Measurements from ENCODE around the gene SMOC1. TPM values are rescaled to one million over a fixed set of nuclear protein-coding genes. Genes with fewer than 3 reads are reported as not detected.

SMOC1 gene
- total RNA-seq, 6 experiments from 2014 or later, result not detected

DNA sequence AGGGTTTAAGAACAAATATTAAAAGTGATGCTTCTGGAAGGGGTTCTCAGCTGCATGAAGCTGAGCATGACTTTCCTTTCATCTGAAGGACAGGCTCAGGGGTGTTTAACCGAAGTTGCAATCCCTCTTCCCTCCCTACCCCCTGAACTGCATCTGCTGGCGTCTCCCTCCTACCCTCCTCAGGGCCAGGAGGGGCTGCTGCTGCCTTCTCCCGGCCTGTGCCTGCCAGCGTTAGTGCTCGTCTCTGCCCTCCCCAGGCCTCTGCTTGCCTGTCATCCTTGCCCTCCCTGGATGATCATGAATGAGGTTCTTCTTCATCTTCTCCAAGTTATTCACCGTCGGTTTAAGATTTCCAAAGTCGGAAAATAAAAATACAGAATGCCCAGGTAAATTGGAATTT, 12.2 kb downstream of the SMOC1 start:
- Mint-ChIP-seq H3K27me3 (ENCODE audit: insufficient read depth) (no peaks in the 10 kb centered on the region; the same call in 1 of the 2 replicates), H3K27ac (no peak overlapping the region), H3K36me3 (ENCODE audit: low read depth) (no peaks in the 10 kb centered on the region), H3K9me3 (peaks cover 10% of the 10 kb centered on the region; the same call in 1 of the 2 replicates), H3K4me1 (ENCODE audit: low read depth) (peaks cover 5% of the 10 kb centered on the region; the same call in 1 of the 2 replicates), H3K4me3 (no peak overlapping the region)
- no peak for DNase-seq
- TF ChIP-seq, protein P1, sequence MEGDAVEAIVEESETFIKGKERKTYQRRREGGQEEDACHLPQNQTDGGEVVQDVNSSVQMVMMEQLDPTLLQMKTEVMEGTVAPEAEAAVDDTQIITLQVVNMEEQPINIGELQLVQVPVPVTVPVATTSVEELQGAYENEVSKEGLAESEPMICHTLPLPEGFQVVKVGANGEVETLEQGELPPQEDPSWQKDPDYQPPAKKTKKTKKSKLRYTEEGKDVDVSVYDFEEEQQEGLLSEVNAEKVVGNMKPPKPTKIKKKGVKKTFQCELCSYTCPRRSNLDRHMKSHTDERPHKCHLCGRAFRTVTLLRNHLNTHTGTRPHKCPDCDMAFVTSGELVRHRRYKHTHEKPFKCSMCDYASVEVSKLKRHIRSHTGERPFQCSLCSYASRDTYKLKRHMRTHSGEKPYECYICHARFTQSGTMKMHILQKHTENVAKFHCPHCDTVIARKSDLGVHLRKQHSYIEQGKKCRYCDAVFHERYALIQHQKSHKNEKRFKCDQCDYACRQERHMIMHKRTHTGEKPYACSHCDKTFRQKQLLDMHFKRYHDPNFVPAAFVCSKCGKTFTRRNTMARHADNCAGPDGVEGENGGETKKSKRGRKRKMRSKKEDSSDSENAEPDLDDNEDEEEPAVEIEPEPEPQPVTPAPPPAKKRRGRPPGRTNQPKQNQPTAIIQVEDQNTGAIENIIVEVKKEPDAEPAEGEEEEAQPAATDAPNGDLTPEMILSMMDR (IDR thresholded peaks at IDR 0.05), result no peak

DNA sequence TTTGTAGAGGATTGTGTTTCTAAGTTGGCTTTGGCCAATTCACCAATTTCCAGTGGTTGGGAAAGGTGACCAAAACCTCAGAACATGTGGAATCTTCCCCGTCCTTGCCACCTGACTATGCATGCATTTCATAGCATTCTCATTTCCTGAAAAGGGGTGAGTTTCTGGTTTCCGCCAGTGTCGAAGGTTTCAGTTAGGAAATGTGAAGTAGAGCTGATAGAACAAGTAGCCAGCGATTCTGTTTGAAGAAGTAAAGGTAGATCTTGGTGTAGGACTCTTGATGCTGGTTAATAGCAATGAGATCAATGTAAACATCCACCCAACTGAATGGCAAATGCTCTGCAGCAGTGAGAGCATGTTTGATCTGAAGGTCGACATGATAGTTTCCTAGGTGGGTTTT, 15.9 kb downstream of the SMOC1 start:
- Mint-ChIP-seq H3K9me3 (peaks cover 9% of the 10 kb centered on the region), H3K36me3 (ENCODE audit: low read depth) (0 out of 2 replicates have a peak, but pooled peaks cover 3% of the 10 kb centered on the region), H3K27me3 (ENCODE audit: insufficient read depth) (peaks cover 2% of the 10 kb centered on the region; the same call in 1 of the 2 replicates), H3K4me1 (ENCODE audit: low read depth) (no peaks in the 10 kb centered on the region), H3K27ac (no peak overlapping the region), H3K4me3 (no peak overlapping the region)
- TF ChIP-seq, protein P1 (IDR thresholded peaks at IDR 0.05), result no peak
- DNase-seq, result no peak

DNA sequence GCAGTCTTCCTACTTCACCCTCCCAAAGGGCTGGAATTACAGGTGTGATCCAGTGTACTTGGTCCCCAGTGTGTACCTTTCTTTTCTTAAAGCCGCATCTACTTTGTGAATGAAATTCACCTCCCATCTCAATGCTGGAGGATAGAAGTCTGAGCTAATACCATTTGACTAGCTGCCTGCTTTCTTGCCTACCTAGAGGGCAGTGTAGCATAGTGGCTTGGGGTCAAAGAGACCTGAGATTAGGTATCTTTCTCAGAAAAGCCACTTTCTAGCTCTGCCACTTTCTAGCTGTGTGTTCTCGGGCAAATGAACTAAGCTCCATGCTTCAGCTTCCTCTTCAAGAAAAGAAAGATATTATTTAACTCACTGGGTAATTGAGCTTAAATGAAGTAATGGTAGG, 16.9 kb downstream of the SMOC1 start:
- TF ChIP-seq, protein P1 (IDR thresholded peaks at IDR 0.05), result no peak
- no peak for DNase-seq
- Mint-ChIP-seq H3K4me1 (ENCODE audit: low read depth) (no peaks in the 10 kb centered on the region), H3K27ac (no peak overlapping the region), H3K27me3 (ENCODE audit: insufficient read depth) (peaks cover 2% of the 10 kb centered on the region; the same call in 1 of the 2 replicates), H3K4me3 (no peak overlapping the region), H3K9me3 (peaks cover 9% of the 10 kb centered on the region), H3K36me3 (ENCODE audit: low read depth) (0 out of 2 replicates have a peak, but pooled peaks cover 3% of the 10 kb centered on the region)

DNA sequence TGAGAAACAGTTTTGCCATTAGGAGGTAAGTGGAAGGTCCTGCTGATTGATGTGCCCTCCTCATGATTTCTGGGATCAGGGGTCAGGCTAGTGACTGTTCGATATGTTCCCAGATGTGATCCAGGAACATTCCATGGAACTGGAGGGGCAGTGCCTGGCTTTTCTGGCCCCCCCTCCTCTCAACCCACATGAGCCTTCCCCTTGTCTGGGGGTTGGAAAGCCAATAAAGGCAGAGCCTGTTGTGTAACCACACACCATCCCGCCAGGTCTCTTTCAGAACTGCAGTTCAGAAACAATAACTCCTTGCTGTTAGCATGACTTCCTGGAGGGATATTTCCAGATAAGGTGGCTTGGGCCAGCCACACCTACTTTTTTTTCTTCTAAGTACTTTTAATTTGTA, 17.8 kb downstream of the SMOC1 start:
- Mint-ChIP-seq H3K4me1 (ENCODE audit: low read depth) (no peaks in the 10 kb centered on the region), H3K4me3 (no peak overlapping the region), H3K36me3 (ENCODE audit: low read depth) (0 out of 2 replicates have a peak, but pooled peaks cover 3% of the 10 kb centered on the region), H3K9me3 (peaks cover 9% of the 10 kb centered on the region), H3K27me3 (ENCODE audit: insufficient read depth) (peaks cover 2% of the 10 kb centered on the region; the same call in 1 of the 2 replicates), H3K27ac (no peak overlapping the region)
- TF ChIP-seq, protein P1 (IDR thresholded peaks at IDR 0.05), result no peak
- no peak for DNase-seq

DNA sequence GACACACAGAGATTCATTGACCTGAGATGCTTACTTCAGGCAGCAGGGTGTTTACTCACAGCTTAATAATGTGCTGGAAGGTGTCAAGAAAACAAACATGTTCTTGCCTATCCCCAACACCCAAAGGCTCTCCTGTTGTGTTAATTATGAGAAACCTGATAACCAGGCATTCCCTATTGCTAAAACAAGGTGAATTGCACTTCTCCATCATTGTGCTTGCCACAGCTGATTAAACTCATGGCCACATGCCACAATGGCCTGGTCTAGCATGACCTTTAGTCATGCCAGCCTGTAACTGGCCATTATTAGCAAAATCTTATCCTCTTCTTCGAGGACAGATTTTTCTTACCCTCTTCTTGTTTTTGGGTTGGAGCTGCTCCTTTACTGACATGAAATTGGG, 21.4 kb downstream of the SMOC1 start:
- DNase-seq, result no peak
- Mint-ChIP-seq H3K27me3 (ENCODE audit: insufficient read depth) (peaks cover 2% of the 10 kb centered on the region; the same call in 1 of the 2 replicates), H3K4me1 (ENCODE audit: low read depth) (no peaks in the 10 kb centered on the region), H3K9me3 (peaks cover 5% of the 10 kb centered on the region), H3K4me3 (no peak overlapping the region), H3K36me3 (ENCODE audit: low read depth) (0 out of 2 replicates have a peak, but pooled peaks cover 3% of the 10 kb centered on the region), H3K27ac (no peak overlapping the region)
- TF ChIP-seq, protein P1 (IDR thresholded peaks at IDR 0.05), result no peak

Data from HFFc6 (cell line).